Stimulated activated CD8-positive, alpha-beta memory T cell treated with anti-CD3 and anti-CD28 coated beads, Interleukin-4, amount 100 ng/mL, for 4 hours (primary cell): Measurements from ENCODE around the gene CDIP1.

ENCODE experiments used
- DNase-seq, 2 donors: peaks; one replicate each; pipeline ENCODE4 v3.0.0-alpha.2; 2020; ENCODE audit warnings: low read depth in 2 of 2, low spot score in 1 of 2

The CDIP1 gene

DNA sequence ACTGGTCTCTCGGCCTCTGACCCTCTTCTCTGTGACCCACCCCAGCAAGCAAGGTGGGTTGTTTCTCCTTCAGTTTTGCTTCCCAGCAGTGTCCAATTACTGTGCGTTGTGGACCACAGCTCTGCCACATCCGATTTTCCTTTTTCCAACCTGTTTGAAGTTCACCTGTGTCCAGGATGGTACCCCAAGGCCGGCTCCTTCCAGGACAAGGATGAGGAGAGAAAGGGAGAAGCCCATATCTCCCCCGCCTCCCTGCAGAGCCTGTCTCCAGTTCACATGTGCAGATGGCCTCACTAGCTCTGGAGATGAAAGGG lies 77.7 kb downstream of the CDIP1 start:
- DNase-seq = no peak
